HG03432 (cell line): ENCODE measurements around the gene DOCK7.
"Not testable (repeated sequence)": the region's sequence is repeated elsewhere in the genome, so short reads cannot be mapped to it uniquely, and the experiment has no call there.

Experiments
- ATAC-seq: cut with Tn5 transposase; IDR thresholded peaks from one replicate; pipeline ENCODE4 v1.9.1; 2021; ENCODE audit warnings: mild to moderate bottlenecking, moderate library complexity; ENCODE audit not compliant: unreplicated experiment

The DOCK7 gene, protein sequence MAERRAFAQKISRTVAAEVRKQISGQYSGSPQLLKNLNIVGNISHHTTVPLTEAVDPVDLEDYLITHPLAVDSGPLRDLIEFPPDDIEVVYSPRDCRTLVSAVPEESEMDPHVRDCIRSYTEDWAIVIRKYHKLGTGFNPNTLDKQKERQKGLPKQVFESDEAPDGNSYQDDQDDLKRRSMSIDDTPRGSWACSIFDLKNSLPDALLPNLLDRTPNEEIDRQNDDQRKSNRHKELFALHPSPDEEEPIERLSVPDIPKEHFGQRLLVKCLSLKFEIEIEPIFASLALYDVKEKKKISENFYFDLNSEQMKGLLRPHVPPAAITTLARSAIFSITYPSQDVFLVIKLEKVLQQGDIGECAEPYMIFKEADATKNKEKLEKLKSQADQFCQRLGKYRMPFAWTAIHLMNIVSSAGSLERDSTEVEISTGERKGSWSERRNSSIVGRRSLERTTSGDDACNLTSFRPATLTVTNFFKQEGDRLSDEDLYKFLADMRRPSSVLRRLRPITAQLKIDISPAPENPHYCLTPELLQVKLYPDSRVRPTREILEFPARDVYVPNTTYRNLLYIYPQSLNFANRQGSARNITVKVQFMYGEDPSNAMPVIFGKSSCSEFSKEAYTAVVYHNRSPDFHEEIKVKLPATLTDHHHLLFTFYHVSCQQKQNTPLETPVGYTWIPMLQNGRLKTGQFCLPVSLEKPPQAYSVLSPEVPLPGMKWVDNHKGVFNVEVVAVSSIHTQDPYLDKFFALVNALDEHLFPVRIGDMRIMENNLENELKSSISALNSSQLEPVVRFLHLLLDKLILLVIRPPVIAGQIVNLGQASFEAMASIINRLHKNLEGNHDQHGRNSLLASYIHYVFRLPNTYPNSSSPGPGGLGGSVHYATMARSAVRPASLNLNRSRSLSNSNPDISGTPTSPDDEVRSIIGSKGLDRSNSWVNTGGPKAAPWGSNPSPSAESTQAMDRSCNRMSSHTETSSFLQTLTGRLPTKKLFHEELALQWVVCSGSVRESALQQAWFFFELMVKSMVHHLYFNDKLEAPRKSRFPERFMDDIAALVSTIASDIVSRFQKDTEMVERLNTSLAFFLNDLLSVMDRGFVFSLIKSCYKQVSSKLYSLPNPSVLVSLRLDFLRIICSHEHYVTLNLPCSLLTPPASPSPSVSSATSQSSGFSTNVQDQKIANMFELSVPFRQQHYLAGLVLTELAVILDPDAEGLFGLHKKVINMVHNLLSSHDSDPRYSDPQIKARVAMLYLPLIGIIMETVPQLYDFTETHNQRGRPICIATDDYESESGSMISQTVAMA (N-terminal part only)

DNA sequence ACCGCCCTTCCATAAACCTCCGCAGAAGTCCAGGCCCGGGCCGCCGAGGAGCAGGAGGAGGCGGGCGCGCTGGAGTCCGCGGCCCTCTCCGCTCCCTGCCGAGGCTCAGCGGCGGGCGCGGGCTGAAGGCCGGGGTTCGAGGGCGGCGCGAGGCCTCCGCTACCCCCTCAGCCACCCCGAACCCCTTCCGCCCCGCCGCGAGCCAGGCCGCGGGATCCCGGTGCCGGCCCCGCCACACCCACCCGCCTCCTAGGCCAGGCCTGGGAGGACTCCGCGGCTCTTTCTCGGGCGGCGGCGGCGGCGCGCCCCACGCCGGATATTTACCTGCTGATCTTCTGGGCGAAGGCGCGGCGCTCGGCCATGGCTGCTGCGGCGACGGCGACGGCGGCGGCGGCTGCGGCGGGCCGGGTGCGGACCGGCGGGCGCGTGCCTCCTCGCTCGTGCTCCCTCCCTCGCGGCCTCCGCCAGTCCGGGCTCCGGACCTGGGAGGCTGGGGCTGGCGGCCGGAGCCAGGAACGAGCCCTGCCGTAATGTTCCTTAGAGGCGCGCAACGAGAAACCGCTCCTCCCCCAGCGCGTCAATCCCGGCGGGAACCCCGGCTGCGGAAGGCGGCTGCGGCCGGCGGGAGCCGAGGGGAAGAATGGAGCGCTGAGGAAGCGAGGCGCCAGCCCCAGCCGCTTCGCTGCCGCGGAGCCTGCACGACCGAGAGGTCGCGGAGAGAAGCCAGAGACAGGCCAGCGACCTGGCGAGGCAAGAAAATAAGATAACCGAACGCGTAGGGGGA, at the start of gene DOCK7:
DOCK7 (minus strand) TSS at position 484 of the 784 bp plus-strand sequence; CDS start at position 362, 122 bp downstream.
- peak; percentile 82 for ATAC-seq

DNA sequence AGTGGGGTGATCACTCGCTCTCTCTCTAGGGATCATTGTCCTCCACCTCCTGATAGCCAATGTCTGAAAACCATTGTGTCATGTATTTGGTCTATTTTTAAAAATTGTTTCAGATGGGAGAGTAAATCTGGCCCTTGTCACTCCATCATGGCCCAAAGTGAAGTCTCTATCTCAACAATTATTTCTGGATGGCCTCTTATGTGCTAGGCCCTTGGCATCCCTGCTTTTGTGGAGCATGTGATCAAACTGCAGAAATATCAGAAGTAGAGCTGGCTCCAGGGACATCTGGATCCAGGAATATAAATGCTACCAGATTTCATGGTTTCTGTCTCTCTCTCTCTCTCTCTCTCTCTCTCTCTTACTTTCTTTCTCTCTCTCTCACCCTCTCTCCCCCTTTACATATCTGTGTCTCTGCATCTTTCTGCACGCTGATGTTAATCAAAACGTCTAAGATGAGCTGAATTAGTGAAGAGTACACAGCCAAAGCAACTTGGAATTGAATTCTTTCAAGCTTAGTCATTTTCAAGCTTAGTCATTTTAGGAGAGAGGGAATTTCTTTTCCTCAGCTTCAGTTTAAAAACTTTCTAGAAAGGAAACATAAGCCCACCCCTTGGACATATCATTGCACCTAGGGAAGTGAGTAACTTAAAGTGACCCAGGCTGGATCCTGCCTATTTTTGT, 47.4 kb upstream of the DOCK7 start:
- ATAC-seq: no peak

DNA sequence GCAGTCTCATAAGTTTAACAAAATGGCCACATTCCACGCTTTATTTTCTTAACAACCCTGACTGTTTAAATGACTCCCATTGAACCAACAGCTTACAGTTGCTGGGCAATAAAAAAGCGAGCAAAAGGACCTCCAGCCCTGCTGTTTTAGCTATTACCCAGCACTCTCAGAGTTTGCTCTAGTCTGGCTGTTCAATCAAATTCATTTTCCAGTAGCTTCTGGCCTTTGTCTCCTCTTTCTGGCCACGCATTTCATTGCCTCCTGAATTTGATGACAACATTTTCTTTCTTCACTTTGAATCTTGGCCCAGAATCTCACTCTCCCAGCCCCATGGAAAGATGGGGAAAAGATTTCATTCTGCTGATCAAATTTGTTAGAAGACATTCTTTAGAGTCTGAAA, 44.1 kb upstream of the DOCK7 start:
- ATAC-seq: no peak

DNA sequence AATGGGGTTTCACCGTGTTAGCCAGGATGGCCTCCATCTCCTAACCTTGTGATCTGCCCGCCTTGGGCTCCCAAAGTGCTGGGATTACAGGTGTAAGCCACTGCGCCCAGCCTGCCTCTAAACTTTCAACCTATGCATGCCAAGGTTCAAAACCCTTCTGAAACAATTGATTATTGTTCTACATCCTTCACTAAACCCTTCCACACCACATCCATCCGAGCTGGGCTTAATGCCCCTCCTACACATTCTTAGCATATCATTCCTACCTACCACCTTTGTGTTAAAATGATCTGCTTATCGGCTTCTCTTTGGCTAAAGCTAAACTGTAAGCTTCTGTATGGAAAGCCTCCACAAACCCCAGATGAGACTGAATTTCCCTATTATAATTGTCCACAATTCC, 40.8 kb upstream of the DOCK7 start:
- no peak for ATAC-seq

DNA sequence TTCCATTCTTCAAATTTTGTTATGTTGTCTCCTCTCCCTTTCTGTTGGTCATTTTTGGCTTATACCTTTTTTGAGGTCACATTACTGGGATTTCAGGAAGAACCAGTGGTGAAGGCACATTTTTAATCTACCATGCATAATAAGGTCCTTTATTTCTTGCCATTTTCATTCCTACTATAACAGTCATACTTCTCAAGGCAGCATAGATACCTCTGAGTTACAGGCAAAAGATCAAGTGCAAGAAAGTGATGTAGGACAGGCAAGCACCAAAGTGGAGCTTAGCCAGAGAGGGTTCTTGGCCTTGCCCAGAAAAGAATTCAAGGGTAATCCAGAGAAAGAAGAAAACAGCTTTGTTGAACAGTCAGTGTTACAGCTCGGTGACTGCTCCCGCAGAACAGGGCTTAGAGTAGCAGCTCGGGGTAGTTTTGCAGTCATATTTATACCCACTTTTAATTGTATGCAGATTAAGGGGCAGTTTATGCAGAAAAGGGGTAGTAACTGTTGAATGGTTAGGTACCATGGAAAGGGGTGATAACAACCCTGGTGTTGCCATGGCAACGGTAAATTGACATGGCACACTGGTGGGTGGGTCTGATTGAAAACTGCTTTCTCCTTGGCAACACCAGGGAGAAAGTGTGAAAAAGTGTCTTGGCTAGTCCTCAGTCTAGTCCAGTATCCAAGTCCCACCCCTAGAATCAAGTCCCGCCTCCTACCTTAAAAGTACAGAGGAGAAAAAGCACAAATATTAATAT, 39.6 kb upstream of the DOCK7 start:
- ATAC-seq: no peak

DNA sequence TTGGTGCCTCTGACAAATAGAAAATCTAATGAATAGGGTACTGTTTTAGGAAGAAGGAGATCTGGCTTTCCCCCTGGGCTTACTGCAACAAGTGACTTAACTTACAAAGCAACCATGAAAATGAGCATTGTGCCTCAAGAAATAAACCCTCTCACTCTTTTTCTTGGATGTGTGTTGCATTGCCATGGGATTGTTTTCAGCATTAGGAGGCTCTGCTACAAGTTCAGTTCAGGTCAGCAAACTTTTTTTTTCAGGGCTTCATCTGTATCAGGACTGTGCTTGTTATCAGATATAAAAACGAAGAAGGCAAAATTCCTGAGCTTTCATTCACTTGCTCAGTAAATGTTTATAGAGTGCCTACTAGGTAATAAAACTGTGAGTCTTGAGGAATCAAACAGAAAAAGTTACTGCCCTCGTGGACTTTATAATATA, 37.8 kb upstream of the DOCK7 start:
- no peak for ATAC-seq

DNA sequence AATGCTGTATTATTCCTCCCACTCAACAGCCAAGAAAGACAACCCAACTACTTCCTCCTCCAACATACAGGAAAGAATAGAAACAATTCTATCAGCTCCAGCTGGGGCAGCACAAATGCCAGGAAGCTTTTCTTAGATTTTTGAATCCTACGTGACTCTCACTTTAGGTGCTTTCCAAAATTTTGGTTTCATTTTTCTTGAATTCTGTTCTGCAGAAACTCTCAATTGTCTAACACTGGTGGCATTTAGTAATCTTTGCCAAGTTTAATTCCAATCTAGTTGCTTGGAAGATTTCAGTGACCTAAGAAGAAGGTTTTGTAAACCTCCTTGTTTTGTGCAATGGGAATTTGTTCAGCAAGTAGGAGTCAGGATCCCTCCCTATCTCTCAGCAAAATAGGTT, 37.1 kb upstream of the DOCK7 start:
- peak; percentile 40 for ATAC-seq

DNA sequence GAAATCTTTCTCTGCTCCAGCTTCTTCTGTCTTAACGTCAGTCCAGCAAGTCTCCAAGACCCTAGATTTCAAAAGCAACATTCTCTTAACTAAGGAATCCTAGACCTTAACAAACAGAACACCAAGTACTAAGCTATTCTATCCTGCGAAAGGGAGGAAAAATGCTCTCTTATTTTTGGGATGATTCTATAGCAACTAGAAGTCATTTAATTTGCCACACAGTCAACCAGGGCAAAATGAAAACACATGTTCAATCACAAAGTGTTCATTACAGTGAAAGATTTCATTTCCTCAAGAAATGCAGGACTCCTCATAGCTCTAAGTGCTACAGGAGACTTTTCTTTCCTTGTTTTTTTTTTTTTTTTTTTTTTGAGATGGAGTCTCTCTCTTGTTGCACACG, 36.2 kb upstream of the DOCK7 start:
- ATAC-seq: no peak

DNA sequence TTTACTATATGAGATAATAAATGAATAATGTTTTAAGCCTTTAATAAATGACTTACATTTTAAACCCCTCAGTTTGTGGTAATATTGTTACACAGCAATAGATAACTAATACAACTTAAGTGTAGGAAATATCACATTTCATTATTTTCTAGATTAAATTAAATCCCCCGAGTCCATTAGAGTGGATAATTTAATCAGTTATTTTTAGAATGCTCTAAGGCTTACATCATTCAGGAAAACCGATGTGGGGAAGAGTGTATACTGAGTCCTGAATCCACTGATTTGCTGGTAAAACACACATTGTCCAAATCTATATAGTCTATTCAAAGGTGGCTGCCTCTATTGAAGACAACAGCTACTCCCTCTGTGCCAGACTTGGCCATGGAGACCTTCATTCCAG, 35.7 kb upstream of the DOCK7 start:
- no peak for ATAC-seq

DNA sequence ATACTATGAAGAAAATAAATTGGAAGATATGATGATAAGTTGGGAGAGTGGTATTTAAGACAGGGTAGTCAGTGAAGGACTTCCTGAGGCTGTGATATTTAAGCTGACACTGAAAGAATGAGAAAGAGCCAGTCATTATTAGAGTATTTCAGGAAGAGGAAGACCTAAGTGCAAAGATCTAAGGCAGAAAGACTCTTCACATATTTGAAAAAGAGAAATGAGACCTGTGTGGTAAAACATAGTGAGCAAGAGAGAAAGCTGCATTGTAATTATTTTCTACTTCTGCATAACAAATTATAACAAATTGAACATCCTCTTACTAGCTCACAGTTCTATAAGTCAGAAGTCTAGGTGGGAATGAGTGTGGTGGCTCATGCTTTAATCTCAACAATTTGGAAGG, 34.6 kb upstream of the DOCK7 start:
- peak; percentile 81 for ATAC-seq

DNA sequence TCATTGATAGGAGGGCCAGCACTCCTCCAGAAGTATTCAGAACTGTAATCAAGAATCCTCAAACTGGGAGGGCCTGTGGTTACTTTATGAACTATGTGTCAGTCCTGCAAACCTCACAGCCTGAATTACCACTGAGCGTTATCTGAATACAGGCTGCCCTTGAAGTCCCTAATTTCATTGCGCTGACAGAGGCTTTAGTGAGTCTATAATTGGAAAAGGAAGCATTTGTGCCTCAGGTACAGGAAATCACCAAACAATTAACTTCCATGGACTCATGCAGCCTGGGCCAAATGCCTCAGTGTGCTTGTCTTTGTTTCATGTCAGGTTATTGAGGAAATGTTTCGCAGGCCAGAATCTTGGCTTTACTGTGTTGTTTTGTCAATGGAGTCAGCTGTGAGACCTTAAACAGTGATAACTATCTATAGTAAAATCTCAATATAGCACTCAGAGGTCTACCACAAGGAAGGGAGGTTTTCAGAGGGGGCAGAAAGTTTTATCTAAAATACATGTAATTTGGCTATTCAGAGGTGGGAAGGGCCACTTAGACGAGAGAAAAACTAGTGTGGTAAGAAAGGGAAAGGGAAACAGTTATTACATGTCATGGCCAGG, 32.9 kb upstream of the DOCK7 start:
- ATAC-seq: no peak

DNA sequence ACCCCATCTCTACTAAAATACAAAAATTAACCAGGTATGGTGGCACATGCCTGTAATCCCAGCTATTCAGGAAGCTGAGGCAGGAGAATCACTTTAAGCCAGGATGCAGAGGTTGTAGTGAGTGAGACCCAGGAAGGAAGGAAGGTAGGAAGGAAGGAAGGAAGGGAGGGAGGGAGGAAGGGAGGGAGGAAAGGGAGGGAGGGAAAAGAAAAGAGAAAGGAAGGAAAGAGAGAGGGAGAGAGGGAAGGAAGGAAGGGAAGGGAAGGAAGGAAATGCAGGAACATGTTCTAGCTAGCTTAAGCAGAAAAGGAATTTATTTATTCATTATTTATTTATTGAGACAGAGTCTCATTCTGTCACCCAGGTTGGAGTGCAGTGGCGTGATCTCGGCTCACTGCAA, 30.2 kb upstream of the DOCK7 start:
- ATAC-seq: not testable (repeated sequence)

DNA sequence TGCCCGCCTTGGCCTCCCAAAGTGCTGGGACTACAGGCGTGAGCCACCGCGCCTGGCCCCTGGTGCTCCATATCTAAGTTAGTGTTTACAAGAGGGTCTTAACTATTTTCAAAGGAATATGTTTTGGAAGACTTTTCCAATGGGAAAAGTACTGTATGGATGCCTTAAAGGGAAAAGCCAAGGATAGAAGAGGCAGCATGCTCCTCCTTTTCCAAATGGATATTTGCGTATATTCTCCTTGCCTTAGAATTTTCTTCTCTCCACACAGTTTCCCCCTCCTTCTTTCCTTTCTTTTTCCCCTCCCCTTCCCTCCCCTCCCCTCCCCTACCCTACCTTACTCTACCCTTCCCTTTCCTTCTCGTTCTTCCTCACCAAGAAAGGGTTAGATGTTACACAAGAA, 29.3 kb upstream of the DOCK7 start:
- no peak for ATAC-seq

DNA sequence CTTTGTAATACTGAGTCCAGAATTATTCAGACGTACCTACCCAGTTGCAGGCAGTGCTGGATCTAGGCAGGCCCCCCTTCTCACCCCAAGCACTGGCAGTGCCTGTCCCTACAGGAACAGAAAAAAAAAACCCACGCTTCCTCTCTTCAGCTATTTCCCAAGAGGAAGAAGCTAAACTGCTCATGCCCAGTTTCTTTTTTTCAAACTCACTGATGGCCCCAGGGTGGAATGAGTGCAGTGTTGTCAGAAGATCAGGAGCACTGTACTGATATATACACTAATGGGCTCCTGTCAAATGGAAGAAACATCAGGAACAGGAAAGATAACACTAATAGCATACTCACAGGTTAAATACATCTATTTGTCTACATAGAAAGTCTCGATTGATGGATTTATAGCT, 28.2 kb upstream of the DOCK7 start:
- no peak for ATAC-seq

DNA sequence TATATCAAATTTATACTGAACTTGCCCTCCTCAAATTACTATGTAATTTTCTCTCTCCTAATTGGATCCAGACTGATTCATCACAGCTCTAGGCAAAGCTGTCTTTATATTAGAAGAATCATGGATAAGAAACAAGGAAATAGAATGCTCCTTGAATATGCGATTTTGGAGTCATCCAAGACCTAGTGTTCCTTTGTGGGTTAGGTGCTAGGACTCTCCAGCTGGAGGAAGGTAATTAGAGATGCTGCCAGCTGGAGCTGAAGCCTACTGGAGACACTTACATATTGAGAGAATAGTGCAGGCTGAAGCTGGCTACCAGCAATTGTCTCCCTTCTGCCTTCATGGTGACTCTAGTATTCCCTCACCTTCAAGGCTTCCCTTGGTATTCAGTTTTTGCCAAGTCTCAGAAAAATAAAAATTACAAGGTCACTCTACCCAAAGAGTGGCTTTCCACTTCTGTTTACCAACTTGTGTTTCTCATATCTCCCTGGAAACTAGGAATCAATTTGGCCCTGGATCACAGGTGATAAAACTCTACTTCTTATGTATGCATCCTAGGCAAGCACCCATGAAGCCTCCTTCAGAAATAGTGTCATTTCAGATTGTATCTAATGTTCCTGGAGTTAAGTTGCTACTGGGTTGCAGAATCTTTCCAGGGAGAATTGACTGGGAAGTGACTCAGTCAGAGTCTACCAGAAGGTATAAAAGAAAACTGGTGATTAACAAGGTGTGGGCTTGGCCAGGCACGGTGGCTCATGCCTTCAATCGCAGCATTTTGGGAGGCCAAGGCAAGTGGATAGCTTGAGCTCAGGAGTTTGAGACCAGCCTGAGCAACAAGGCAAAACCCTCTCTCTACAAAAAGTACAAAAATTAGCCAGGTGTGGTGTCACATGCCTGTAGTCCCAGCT, 24.4 kb upstream of the DOCK7 start:
- ATAC-seq: no peak

DNA sequence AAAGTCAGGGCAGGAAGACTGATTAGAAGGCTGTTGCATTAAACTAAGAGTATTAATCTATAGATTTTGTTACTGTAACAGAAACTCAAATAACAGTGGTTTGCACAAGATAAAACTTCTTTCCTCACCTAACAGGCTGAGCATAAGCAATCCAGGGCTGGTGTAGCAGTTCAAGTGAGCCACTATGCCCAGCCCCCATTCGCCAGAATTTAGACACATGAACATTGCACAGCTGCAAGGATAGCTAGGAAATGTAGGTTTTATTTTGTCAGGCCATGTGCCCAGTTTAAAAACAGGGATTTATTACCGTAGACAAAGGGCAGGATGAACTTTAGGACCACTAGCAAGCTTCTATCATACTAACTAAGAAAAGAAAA, 19.5 kb upstream of the DOCK7 start:
- ATAC-seq: no peak

DNA sequence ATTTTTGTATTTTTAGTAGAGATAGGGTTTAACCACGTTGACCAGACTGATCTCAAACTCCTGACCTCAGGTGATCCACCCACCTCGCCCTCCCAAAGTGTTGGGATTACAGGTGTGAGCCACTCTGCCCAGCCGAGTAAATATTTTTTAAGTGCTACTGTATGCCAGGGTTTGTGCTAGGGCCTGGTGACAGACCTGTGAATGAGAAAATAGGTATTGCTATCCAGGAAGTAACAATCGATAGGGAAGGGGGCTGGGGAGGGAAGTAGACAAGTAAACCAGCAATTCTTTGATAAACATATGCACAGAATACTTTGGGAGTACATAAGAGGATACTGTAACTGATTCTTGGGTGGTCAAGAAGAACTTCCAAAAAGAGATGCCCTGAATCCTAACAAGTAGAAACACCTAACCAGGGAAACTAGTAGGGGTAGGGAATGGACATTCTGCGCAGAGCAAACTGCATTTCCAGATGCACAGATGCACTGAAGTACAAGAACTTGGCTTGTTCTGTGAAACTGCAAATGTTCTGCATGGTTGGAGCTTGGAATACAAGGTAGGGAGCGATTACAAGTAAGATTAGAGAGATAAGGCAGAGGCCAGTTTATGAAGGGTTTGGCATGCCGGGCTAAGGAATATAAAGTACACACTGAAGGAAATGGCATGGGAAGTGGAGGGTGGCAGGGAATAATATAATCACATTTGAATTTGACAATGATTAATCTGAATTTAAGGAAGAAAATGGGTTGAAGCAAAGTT, 19.0 kb upstream of the DOCK7 start:
- ATAC-seq: no peak
